HG03460 (cell line): ENCODE results near the gene DNAJC8.
A peak's percentile ranks its signal among the peaks of the same experiment; 100 is the strongest.

Experiments
- ATAC-seq: cut with Tn5 transposase; IDR thresholded peaks from one replicate; pipeline ENCODE4 v1.9.1; 2021; ENCODE audit not compliant: unreplicated experiment

The DNAJC8 gene

DNA sequence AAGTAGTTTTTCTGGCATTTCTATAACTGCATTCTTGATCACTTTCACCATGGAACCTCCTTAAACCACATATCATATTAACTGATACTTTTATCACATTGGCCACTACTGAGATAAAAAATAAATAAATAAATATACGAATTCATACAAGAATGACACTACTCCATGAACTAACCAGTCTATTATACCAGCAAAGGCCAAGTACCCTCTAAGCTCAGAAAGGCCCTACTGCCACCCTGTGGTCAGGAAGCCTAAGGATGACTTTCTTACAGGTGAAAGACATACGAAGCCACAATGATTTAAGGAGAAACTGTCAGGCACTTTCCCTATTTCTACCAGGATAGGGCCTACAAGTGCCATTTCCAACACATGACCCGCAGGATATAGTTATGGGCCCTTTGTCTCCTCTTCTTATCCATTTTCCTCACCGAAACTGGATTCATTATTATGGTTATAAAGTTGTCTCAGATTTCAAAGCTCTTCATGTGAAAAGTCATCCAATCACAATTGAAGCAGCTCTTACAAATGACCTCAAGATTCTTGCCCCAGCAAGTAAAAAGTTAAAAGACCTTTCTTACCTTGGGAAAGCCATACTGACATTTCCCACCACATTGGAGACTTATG is 23.9 kb downstream of the DNAJC8 start:
- ATAC-seq = no peak

- ATAC-seq = no peak
These were observed 27.6 kb downstream of the DNAJC8 start for GRCh38 chr1:28205243-28205642.

DNA sequence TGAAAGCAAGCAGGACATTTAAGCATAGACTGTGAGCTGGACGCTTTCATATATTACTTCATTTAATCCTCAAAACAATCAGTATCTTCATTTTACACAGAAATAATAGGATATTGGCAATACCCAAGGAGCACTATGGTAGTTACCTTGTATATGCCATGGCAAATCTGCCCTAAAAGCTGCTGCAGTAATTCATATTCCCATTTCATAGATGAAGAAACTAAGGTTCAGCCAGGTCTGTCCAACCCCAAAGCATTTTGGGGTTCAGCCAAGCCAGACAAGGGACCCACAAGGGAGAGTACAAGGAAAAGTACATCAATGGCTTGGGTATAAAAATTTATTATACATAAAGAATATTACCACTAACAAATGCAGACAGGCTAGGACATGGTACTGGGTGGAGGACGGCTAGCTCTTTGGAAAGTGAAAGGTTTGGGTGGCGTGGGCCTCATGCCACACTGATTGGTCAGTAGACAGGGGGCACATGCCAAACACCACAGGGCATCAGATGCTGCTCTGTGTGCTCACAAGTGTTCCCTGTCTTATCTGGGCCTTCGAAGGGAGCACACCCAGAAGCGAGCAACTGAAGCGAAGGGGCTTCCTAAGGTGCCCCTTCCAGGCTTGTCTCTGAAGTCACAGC is 32.5 kb downstream of the DNAJC8 start:
- no peak for ATAC-seq

DNA sequence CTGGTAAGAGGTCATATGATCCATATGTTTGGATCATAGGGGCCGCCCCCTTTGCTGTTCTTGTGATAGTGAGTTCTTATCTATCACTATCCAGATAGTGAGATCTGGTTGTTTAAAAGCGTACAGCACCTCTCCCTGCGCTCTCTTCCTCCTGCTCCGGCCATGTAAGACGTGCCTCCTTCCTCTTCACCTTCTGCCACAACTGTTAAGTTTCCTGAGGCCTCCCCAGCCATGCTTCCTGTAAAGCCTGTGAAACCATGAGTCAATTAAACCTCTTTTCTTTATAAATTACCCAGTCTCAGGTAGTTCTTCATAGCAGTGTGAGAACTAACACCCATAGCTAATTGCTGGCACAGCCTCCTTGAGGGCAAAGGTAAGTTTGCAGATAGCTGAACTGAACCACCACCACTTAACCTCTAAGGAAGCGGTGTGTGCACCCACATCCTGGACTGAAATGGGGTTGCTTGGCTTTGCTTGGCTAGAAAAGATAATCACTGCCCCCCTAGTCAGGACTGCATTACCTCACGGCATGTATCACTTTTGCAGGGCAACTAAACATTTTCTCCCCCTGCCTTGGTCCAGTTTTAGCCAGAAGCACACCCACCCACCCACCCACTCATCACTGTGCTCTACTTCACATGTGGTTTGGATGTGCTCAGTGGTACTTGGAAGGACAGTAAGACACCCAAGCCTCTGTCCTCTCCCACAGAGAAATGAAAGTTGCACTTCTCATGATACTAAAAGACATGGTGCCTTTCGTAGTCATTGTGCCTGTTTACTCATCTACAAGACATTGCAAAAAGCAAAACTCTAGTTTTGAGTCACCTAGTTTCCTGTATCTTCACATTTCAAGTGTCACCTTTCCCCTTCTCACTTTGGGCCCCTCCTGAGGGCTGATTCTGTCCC is 33.2 kb downstream of the DNAJC8 start:
- peak; percentile 72 for ATAC-seq

GRCh38 chr1:28197682-28198415 is 35.0 kb downstream of the DNAJC8 start:
- no peak for ATAC-seq

DNA sequence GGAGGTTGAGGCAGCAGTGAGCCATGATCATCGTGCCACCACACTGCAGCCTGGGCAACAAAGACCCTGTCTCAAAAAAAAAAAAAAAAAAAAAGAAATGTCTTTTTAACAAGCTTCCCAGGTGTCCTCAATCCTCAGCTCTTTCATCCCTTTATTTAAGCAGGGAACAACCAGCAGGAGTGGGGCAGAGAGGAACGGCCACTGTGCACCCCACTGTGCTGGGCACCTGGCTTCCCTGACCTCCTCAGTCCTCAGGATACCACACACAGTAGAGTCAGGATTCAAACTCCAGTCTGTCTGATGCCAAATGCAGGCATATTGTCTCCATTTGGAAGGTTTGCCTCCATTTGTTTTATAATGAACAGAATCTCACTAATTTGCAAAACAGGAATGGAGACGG is 36.5 kb downstream of the DNAJC8 start:
- ATAC-seq = no peak

DNA sequence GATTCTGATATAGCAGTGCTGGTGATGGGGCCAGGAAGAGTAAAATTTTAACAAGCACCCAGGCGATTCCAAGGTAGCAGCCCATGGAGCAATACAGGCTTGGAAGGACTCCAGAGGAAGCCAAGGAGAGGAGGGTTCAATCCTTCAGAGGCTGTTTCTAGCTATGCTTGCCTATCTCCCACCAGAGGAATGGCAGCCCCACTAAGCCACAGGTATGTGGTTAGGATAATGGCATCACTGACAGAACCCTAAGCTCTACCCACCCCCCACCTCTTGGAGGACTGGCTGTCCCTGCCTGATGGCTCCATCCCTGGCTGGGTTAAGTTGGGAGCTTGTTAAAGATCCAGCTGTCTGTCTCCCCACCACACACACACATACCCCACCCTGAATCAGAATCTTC is 37.0 kb downstream of the DNAJC8 start:
- no peak for ATAC-seq

GRCh38 chr1:28194326-28195035 is 38.3 kb downstream of the DNAJC8 start:
- ATAC-seq = no peak

GRCh38 chr1:28193701-28194161 is 39.1 kb downstream of the DNAJC8 start:
- no peak for ATAC-seq

GRCh38 chr1:28190996-28191645 is 41.7 kb downstream of the DNAJC8 start:
- ATAC-seq = no peak

- no peak for ATAC-seq
These were observed 42.4 kb downstream of the DNAJC8 start for GRCh38 chr1:28190337-28190979.

- ATAC-seq = no peak
These were observed 47.8 kb downstream of the DNAJC8 start for GRCh38 chr1:28185071-28185470.

GRCh38 chr1:28180306-28181305 is 52.2 kb downstream of the DNAJC8 start:
- ATAC-seq = no peak

- ATAC-seq = no peak
These were observed 53.9 kb downstream of the DNAJC8 start for GRCh38 chr1:28178690-28179485.

DNA sequence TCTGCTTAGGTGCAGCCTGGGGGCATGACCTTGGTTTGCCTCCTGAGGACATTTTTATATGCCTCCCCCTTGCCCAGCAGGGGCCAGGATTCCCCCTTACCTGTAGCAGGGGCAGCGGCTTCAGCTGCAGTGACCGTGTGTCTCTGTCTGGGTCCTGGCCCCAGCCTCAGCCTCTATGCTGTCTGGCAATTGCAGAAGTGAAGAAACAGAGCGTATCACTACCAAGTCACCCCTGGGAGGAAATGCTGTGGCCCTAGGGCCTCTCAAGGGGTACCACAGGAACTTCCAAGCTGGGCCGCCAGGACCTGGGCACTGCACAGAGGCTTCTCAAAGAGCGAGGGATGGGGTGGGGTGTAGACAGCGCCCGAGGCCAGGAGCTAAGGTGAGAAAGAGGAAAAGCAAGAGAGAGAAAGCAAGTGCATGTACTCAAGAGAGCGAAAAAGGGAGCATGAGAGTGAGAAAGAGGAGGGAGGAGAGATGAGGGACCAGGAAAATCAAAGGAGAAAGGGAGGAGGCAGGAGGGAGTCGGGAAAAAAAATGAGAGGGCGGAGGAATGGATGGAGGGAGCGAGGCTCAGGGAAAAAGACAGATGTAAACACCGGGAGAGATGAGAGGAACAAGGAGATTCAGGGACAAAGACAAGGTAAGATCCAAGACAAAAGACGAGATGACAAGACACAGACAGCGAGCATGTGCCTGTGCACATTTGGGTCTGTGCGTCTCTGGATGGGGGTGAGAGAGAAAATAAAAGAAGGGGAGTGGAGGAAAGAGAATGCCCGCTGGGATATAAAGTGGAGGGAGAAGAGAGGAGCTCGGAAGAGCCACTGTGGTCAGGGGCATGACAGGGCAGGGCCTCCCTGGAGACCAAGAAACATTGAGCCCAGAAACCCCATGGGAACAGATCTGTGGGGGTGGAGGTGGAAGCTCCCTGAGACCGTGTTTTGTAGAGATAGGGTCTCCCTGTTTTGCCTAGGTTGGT is 56.0 kb downstream of the DNAJC8 start, which contains the start of gene PTAFR:
PTAFR (minus strand) TSS at position 199 of the 979 bp plus-strand sequence. CDS start 25,669 bp downstream, outside the sequence.
- peak; percentile 37 for ATAC-seq

DNA sequence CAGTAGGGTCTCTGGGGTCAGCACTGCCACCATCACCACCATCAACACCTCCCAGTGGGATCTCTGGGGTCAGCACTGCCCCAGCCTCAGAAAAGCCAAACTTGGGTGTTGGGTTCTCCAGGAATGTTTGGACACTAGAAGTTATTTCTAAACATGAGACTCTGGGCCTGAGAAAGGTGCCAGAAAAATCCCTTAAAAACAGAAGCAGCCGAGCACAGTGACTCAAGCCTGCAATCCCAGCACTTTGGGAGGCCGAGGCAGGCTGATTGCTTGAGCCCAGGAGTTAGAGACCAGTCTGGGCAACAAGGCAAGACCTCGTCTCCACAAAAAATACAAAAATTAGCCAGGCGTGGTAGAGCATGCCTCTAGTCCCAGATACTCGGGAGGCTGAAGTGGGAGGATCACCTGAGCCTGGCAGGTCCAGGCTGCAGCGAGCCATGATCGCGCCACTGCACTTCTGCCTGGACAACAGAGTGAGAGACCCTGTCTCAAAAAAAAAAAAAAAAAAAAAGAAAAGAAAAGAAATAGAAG is 56.8 kb downstream of the DNAJC8 start:
- no peak for ATAC-seq
